NT2/D1 (cell line): ENCODE results near the gene ARRB1.

Source experiments
- DNase-seq: peaks from one replicate; pipeline ENCODE4 v3.0.0-alpha.2; 2011; ENCODE audit warnings: low read depth, low spot score
- H3K27me3 ChIP-seq: 2 replicates; pipeline ENCODE4 v1.6.0; 2011; ENCODE audit warnings: mild to moderate bottlenecking; ENCODE audit not compliant: insufficient read length, insufficient read depth
- H3K36me3 ChIP-seq: 2 replicates; pipeline ENCODE4 v1.6.1; 2011; ENCODE audit warnings: mild to moderate bottlenecking, low read length, mixed read lengths; ENCODE audit not compliant: insufficient read depth, insufficient read length
- H3K4me1 ChIP-seq: 2 replicates; pipeline ENCODE4 v1.5.1; 2011; ENCODE audit not compliant: insufficient read depth, insufficient read length
- H3K4me3 ChIP-seq: 2 replicates; pipeline ENCODE4 v1.5.1; 2011; ENCODE audit warnings: low read depth; ENCODE audit not compliant: insufficient read length
- H3K9ac ChIP-seq: 2 replicates; pipeline ENCODE4 v1.6.0; 2011; ENCODE audit warnings: low read depth; ENCODE audit not compliant: insufficient read length
- H3K9me3 ChIP-seq: 2 replicates; pipeline ENCODE4 v1.5.1; 2011; ENCODE audit warnings: mild to moderate bottlenecking, low read length; ENCODE audit not compliant: insufficient read depth
- SUZ12 ChIP-seq: IDR thresholded peaks from 2 replicates; pipeline ENCODE4 v1.6.1; 2011; ENCODE audit not compliant: insufficient read length, insufficient read depth; ENCODE audit errors: extremely low read depth
- YY1 ChIP-seq: IDR thresholded peaks from 2 replicates; pipeline ENCODE4 v1.6.1; 2011; ENCODE audit not compliant: insufficient read length, insufficient read depth
- ZNF274 ChIP-seq: IDR thresholded peaks from 2 replicates; pipeline ENCODE4 v1.6.1; 2011; ENCODE audit warnings: mild to moderate bottlenecking, low read depth, low read length

Gene ARRB1

DNA sequence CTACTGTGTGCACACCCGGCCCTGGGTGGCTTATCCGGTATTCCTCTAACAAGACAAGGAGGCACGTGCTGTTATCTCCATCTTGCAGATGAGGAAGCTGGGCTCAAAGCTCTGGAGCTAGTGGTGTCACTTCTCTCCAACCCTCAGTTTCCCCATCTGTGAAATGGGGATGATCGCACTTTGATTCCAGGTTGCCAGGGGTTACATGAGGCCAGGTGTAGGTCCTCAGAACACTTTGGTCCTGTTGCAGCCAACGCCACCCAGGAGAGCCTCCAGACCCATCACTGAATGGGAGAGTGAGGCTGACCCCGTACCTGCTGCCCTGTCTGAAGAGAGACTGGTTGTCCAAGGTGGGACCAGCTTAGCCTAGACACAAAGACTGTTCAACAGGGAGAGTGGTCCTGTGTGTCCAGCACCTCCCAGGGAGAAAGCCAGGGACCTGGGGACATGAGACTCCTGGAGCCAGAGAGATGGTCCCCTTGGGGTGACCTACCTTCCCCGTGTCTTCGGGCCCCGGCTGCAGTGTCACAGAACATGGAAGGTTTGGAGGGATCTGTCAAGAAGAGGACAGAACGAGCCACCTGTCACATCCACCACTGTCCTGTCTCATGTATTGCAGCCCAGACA is 69.9 kb downstream of the ARRB1 start:
- H3K36me3 ChIP-seq: peaks cover 85% of the 10 kb centered on the region
- H3K9me3 ChIP-seq: no peaks in the 10 kb centered on the region
- peaks cover 21% of the 10 kb centered on the region for H3K4me1 ChIP-seq
- no peak overlapping the region for H3K9ac ChIP-seq
- no peak for TF ChIP-seq SUZ12
- no peak for TF ChIP-seq ZNF274
- no peak for TF ChIP-seq YY1
- no peaks in the 10 kb centered on the region for H3K27me3 ChIP-seq
- no peak for DNase-seq
- no peak overlapping the region for H3K4me3 ChIP-seq

DNA sequence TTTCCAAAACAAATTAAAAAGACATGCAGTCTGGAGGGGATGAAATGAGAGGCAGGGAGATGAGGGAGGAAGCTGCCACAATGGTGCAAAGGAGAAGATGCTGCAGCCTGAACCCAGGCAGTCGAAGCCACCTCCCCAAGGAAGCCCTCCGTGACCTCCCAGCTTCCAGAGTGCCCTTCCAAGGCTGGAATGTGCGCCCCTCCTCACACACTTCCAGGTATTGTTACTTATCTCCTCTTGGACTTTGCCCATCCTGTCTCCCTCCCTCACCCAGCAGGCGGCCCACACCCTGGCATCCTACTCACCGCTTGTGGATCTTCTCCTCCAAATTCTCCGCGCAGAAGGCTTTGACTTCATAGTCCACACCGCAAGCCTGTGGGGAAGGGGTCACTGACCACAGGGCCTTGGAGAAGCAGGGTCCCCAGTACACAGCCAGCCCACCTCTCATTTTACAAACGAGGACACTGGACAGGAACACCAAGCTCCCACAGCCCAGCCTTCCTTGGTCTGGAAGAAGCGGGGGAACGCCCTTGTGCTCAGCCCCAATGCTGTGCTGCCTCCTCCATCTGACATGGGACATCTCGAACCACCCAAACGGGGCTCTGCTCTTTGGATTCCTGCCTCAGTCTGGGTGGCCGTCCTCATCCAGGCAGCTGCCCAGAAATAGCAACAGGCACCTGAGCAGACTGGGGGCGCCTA is 70.5 kb downstream of the ARRB1 start:
- DNase-seq: no peak
- H3K4me1 ChIP-seq: peaks cover 22% of the 10 kb centered on the region
- no peak overlapping the region for H3K9ac ChIP-seq
- TF ChIP-seq ZNF274 (no peak), YY1 (no peak), SUZ12 (no peak)
- no peaks in the 10 kb centered on the region for H3K27me3 ChIP-seq
- H3K36me3 ChIP-seq: peaks cover 87% of the 10 kb centered on the region
- H3K4me3 ChIP-seq: no peak overlapping the region
- H3K9me3 ChIP-seq: no peaks in the 10 kb centered on the region

DNA sequence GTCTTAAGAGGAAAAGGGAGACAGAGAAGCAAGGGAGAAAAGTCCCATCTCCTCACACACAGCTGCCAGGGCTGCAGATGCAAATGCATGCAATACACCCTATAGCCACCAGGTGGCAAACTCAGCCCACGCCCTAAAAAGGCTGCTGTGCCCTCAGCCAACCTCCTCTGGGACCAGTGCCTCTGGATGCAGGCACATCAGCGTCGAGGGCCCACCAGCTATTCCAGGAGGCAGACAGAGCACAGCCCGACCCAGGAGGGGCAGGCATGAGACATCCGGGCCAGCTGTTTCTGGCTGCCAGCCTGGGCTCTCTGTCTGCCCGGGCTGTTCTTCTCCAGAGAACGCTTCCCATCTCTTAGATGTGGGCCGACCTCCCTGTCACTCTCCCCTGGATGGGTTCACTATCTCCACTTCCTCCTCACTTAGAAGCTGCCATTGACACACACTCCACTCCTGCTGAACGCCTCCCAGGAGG is 71.2 kb downstream of the ARRB1 start:
- H3K9ac ChIP-seq: no peak overlapping the region
- no peak overlapping the region for H3K4me3 ChIP-seq
- H3K9me3 ChIP-seq: no peaks in the 10 kb centered on the region
- H3K36me3 ChIP-seq: peaks cover 80% of the 10 kb centered on the region
- peaks cover 22% of the 10 kb centered on the region for H3K4me1 ChIP-seq
- DNase-seq: peak; percentile 79
- no peaks in the 10 kb centered on the region for H3K27me3 ChIP-seq
- TF ChIP-seq ZNF274: no peak
- TF ChIP-seq SUZ12: no peak
- TF ChIP-seq YY1: no peak

DNA sequence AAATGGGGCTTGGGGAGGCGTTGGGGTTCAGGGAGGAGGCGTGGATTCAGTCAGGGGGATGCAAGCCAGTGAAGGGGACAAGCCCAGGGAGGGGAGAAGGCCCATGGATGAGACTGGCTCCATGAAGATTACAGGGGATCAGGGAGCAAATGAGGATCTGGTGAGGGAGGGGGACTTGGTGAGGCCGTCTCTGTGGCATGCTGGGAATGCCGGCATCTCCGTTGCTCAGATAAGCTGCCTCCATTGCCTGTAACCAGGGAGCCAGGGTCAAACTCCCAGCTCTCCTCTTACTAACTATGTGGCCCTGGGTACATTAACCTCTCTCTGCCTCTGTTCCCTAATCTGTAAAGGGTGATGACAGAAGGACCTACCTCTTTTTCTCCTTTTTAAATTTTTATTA is 72.2 kb downstream of the ARRB1 start:
- Histone ChIP-seq H3K4me3 (no peak overlapping the region), H3K27me3 (no peaks in the 10 kb centered on the region), H3K36me3 (peaks cover 73% of the 10 kb centered on the region), H3K9me3 (no peaks in the 10 kb centered on the region), H3K9ac (no peak overlapping the region), H3K4me1 (peaks cover 22% of the 10 kb centered on the region)
- no peak for DNase-seq
- TF ChIP-seq SUZ12 (no peak), ZNF274 (no peak), YY1 (no peak)

DNA sequence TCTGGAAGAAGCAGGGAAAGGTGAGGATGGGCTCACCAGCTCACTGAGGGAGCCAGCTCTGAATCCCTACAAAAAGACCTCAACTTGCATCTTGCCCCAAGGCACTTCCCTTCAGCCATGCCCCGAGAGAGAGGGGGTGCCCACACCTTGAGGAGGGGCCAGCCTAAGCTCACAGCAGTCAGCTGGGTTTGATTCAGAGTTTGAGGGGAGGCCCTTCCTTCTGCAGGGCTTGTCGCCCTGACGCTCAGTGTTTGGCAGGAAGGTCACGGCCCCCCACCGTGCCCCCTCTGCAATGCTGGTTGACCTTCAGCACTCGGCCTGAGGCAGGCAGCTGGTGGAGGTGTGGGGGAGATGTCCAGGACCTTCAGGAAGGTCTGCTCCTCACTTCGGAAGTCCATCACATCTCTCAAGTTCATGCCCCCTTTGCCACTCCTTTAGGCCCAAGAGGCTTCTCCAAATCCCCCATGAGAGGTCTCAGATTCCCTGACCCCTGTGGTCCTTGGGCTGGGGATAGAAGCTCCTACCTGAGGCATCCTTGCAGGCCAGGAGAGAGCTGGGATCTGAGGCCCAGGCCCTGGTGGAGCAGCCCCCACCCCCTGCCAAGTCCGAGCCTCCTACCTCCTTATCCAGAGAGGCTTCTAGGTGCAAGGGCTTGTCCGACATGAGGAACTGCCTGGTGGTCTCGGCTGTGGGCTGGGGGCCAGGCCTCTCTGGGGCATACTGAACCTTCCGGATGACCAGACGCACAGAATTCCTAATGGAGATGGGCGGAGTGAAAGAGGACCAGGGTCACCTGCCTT is 73.3 kb downstream of the ARRB1 start:
- DNase-seq: no peak
- no peaks in the 10 kb centered on the region for H3K27me3 ChIP-seq
- H3K9ac ChIP-seq: no peak overlapping the region
- peaks cover 74% of the 10 kb centered on the region for H3K36me3 ChIP-seq
- no peaks in the 10 kb centered on the region for H3K9me3 ChIP-seq
- TF ChIP-seq SUZ12 (no peak), ZNF274 (no peak), YY1 (no peak)
- peaks cover 16% of the 10 kb centered on the region for H3K4me1 ChIP-seq
- no peak overlapping the region for H3K4me3 ChIP-seq

DNA sequence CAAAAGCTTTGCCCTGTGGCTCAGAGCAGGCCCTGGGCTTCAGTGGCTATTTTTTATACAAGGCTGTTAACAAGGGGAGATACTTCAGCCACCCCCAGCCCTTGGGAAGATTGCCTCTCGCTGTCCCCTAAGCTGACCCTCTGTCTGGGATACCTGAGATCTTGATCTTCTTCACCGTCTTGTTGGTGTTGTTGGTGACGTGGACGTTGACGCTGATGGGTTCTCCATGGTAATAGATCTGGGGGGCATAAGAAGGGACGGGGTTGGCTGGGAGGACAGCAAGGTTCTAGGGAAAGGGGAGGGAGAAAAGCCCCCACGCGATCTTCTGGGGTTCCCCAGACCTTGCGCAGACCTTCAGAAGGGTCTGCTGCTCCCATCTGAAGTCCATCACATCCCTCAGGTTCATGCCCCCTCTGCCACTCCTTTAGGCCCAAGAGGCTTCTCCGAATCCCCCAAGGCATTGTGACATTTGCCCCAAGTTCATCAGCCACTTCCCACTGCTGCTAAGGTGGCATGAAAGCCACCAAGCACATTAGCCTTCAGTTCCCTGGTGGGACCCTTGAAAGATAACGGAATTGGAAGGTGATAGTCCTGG is 74.2 kb downstream of the ARRB1 start:
- Histone ChIP-seq H3K27me3 (no peaks in the 10 kb centered on the region), H3K36me3 (peaks cover 74% of the 10 kb centered on the region), H3K4me1 (peaks cover 13% of the 10 kb centered on the region), H3K4me3 (no peak overlapping the region), H3K9ac (no peak overlapping the region), H3K9me3 (no peaks in the 10 kb centered on the region)
- no peak for DNase-seq
- TF ChIP-seq SUZ12 (no peak), YY1 (no peak), ZNF274 (no peak)
